Thoracic aorta (tissue), 2 donors: Measurements from ENCODE around the gene UQCC2. TPM values are rescaled to one million over a fixed set of nuclear protein-coding genes. Genes with fewer than 3 reads are reported as not detected.

Experiments used
- ATAC-seq: fragments of 150-250 bp; one replicate; pipeline ENCODE4 v1.8.0; 2017; ENCODE audit warnings: low read depth; ENCODE audit not compliant: insufficient number of reproducible peaks, low FRiP score
- DNase-seq: peaks from one replicate; pipeline ENCODE4 v3.0.0-alpha.2; 2020; ENCODE audit warnings: low spot score
- H3K27ac ChIP-seq, 2 donors: fragments of 200-600 bp; sonication (generic); 1 replicate in 1 of 2; 2 replicates in 1 of 2; pipeline ENCODE4 v1.5.1; 2016; ENCODE audit warnings: mild to moderate bottlenecking in 2 of 2, moderate library complexity in 2 of 2
- H3K27me3 ChIP-seq: fragments of 200-600 bp; sonication (generic); replicated peaks from 2 replicates; pipeline ENCODE4 v1.6.0; 2016; ENCODE audit warnings: mild to moderate bottlenecking; ENCODE audit not compliant: insufficient read depth
- H3K36me3 ChIP-seq: fragments of 200-600 bp; sonication (generic); one replicate; pipeline ENCODE4 v1.5.1; 2016
- H3K4me1 ChIP-seq, 2 donors: fragments of 200-600 bp; sonication (generic); 1 replicate in 1 of 2; 2 replicates in 1 of 2; pipeline versions ENCODE4 v1.5.1 to v1.6.0; 2016; ENCODE audit warnings: low read depth in 2 of 2, mild to moderate bottlenecking in 1 of 2; ENCODE audit not compliant: control insufficient read depth in 1 of 2
- H3K4me3 ChIP-seq: fragments of 200-600 bp; sonication (generic); 2 replicates; pipeline ENCODE4 v1.5.1; 2016; ENCODE audit warnings: mild to moderate bottlenecking
- H3K9me3 ChIP-seq: fragments of 200-600 bp; sonication (generic); 2 replicates; pipeline ENCODE4 v1.5.1; 2016
- total RNA-seq, 2 donors: library from RNA; depleted of rRNA; stranded (reverse); fragments of >200 nt; gene quantifications; one replicate each; pipeline versions ENCODE4 v1.1.0 to v1.2.3, GENCODE V29; 2016
- TF ChIP-seq, protein P1 (sequence below): fragments of 200-600 bp; sonication (generic); IDR thresholded peaks from one replicate; pipeline ENCODE4 v1.5.1; 2019; ENCODE audit warnings: antibody characterized with exemption

UQCC2 gene
- total RNA-seq, 2 donors from 2014 or later, result 15.0 to 39.8 TPM

DNA sequence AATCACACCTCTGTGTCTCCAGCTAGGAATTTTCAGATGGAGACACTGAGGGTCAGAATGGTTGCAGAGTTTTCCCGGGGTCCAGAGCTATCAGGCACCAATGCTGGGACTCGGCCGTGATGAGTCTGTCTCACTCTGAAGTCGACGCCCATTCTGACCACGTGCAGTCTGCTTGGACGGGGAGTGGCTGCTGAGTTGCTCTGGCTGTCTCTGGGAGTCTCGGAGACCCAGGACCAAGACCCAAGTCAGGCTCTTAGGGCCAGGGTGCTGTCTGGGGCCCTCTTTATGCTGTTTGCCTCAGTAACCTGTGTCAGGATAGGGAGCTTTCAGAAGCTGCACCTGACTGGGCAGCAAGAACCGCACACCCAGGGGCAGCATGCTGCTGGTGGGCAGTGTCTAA is 30.6 kb upstream of the UQCC2 start:
- Histone ChIP-seq H3K27me3 (no peaks in the 10 kb centered on the region), H3K36me3 (no peaks in the 10 kb centered on the region), H3K4me1 (peaks cover 0 to 11% of the 10 kb centered on the region in 2 donors), H3K4me3 (no peak overlapping the region), H3K9me3 (no peaks in the 10 kb centered on the region), H3K27ac (no peak overlapping the region)
- ATAC-seq (no peak), DNase-seq (no peak)
- TF ChIP-seq, protein P1, sequence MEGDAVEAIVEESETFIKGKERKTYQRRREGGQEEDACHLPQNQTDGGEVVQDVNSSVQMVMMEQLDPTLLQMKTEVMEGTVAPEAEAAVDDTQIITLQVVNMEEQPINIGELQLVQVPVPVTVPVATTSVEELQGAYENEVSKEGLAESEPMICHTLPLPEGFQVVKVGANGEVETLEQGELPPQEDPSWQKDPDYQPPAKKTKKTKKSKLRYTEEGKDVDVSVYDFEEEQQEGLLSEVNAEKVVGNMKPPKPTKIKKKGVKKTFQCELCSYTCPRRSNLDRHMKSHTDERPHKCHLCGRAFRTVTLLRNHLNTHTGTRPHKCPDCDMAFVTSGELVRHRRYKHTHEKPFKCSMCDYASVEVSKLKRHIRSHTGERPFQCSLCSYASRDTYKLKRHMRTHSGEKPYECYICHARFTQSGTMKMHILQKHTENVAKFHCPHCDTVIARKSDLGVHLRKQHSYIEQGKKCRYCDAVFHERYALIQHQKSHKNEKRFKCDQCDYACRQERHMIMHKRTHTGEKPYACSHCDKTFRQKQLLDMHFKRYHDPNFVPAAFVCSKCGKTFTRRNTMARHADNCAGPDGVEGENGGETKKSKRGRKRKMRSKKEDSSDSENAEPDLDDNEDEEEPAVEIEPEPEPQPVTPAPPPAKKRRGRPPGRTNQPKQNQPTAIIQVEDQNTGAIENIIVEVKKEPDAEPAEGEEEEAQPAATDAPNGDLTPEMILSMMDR, result no peak

DNA sequence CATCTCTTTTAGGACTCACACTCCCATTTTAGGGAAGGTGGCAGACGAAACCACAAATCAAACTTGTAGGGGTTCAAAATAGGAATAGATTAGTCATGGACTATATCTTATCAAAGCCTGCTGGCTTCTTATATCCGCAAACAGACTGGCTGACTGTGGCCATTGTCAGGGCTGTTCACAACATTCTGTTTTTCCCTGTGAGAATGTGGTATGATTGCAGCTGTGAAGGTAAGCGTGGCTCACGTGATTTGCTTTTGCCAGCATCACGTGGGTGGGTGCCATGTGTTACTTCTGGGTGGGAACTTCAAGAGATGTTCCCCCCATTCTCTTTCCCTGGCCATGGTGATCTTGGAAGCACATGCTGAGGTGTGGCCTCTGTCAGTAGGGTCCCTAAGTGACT is 29.3 kb upstream of the UQCC2 start:
- Histone ChIP-seq H3K27ac (no peak overlapping the region), H3K4me1 (peaks cover 0 to 5% of the 10 kb centered on the region in 2 donors), H3K9me3 (no peaks in the 10 kb centered on the region), H3K36me3 (no peaks in the 10 kb centered on the region), H3K27me3 (no peaks in the 10 kb centered on the region), H3K4me3 (no peak overlapping the region)
- ATAC-seq (no peak), DNase-seq (no peak)
- TF ChIP-seq, protein P1, result no peak

DNA sequence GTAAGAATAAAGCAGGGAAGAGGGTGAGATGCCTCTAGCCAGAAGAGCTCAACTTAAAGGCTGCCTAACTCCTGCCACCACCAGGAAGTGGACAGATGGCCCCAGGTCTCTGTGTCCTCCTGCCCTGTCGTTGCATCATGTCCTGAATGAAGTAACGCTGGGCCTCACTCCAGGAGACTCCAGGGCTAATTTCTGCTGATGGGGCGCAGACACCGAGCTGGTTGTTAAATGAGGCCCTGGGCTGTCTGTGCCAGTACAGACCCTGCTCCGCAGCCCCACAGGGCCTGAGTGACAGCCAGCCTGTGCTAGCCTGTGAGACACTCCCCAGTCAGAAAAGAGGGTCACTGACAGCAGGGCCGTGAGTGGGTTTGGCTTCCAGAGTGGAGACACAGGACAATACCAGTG is 28.7 kb upstream of the UQCC2 start:
- Histone ChIP-seq H3K27ac (no peak overlapping the region), H3K4me3 (no peak overlapping the region), H3K4me1 (no peaks in the 10 kb centered on the region), H3K9me3 (no peaks in the 10 kb centered on the region), H3K36me3 (no peaks in the 10 kb centered on the region), H3K27me3 (no peaks in the 10 kb centered on the region)
- TF ChIP-seq, protein P1, result no peak
- ATAC-seq, result no peak
- DNase-seq, result no peak

DNA sequence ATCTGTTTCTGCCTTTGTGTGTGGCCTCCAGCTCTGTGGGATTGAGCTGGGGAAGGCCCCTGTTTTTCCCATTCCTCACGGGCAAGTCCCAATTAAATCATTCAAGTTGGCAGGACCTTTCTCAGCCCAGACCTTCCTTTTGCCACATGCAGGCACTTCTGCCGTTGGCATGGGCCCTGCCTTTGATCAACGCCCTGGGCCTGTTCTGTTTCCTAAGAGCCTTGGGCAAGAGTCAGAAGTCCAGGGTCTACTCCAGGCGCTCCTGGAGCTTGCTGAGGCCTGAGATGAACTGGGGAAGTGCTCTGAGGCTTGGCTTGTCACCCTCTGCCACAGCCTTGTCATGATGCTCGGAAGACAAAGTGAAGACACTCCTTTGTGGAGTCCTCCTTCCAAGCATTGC is 28.1 kb upstream of the UQCC2 start:
- DNase-seq (no peak), ATAC-seq (no peak)
- H3K27me3 ChIP-seq, result no peaks in the 10 kb centered on the region
- H3K9me3 ChIP-seq, result no peaks in the 10 kb centered on the region
- no peak overlapping the region for H3K27ac ChIP-seq
- no peaks in the 10 kb centered on the region for H3K36me3 ChIP-seq
- H3K4me3 ChIP-seq, result no peak overlapping the region
- TF ChIP-seq, protein P1, result no peak
- no peaks in the 10 kb centered on the region for H3K4me1 ChIP-seq

DNA sequence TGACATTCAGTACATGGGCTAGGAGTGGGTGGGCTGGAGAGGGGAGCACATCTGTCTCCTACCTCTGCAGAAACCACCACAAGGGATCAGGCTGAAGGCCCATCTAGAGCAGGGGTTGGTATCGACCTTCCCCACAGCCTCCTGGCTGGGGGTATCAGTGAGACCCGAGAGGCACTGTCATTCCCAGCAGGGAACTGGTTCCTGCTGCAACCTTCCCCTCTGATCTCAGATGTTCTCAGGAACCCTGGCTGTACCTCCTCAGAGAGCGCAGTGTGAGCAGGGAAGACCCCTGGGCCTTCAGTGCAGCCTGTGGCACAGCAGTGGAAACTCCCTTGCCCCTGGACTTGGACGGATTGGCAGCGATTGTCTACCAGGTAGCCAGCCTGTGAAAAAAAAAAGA is 27.4 kb upstream of the UQCC2 start:
- ATAC-seq, result no peak
- no peak for DNase-seq
- no peak overlapping the region for H3K27ac ChIP-seq
- H3K27me3 ChIP-seq, result no peaks in the 10 kb centered on the region
- H3K4me1 ChIP-seq, result no peaks in the 10 kb centered on the region
- H3K4me3 ChIP-seq, result no peak overlapping the region
- no peaks in the 10 kb centered on the region for H3K36me3 ChIP-seq
- no peaks in the 10 kb centered on the region for H3K9me3 ChIP-seq
- TF ChIP-seq, protein P1, result no peak
